Spleen (tissue), 11 donors: ENCODE data around the gene CDH8. TPM values are rescaled to one million over a fixed set of nuclear protein-coding genes. Genes with fewer than 3 reads are reported as not detected.

Experiments used
- DNase-seq: peaks from one replicate; pipeline ENCODE4 v3.0.0-alpha.2; 2020
- H3K27ac ChIP-seq, 8 donors: fragments of 200-600 bp; sonication (generic) in 7 of 8; 1 replicate in 4 of 8; 2 replicates in 4 of 8; pipeline versions ENCODE4 v1.5.0 to v1.8.0; 2016 to 2021; ENCODE audit warnings: inconsistent platforms in 4 of 8, mild to moderate bottlenecking in 4 of 8, moderate library complexity in 1 of 8
- H3K27me3 ChIP-seq, 7 donors: fragments of 200-600 bp; sonication (generic) in 6 of 7; replicated peaks in 1 of 7; 1 replicate in 4 of 7; 2 replicates in 3 of 7; pipeline versions ENCODE4 v1.5.0 to v1.8.0; 2016 to 2021; ENCODE audit warnings: inconsistent platforms in 3 of 7, mild to moderate bottlenecking in 1 of 7
- H3K36me3 ChIP-seq, 6 donors: fragments of 200-600 bp; sonication (generic) in 5 of 6; 1 replicate in 4 of 6; 2 replicates in 2 of 6; pipeline versions ENCODE4 v1.5.0 to v1.8.0; 2016 to 2021; ENCODE audit warnings: inconsistent platforms in 2 of 6
- H3K4me1 ChIP-seq, 6 donors: fragments of 200-600 bp; sonication (generic) in 5 of 6; 1 replicate in 3 of 6; 2 replicates in 3 of 6; pipeline versions ENCODE4 v1.5.0 to v1.8.0; 2016 to 2021; ENCODE audit warnings: inconsistent platforms in 3 of 6
- H3K4me3 ChIP-seq, 8 donors: fragments of 200-600 bp; sonication (generic) in 7 of 8; 1 replicate in 4 of 8; 2 replicates in 4 of 8; pipeline versions ENCODE4 v1.5.0 to v1.8.0; 2016 to 2021; ENCODE audit warnings: inconsistent platforms in 4 of 8, mild to moderate bottlenecking in 4 of 8, moderate library complexity in 2 of 8
- H3K9me3 ChIP-seq, 8 donors: fragments of 200-600 bp; sonication (generic) in 7 of 8; 1 replicate in 4 of 8; 2 replicates in 4 of 8; pipeline versions ENCODE4 v1.5.0 to v1.8.0; 2016 to 2021; ENCODE audit warnings: inconsistent platforms in 4 of 8
- POLR2A ChIP-seq, 3 donors: fragments of 450-650 bp; IDR thresholded peaks; one replicate each; pipeline ENCODE4 v1.5.1; 2017; ENCODE audit warnings: antibody characterized with exemption in 3 of 3, mild to moderate bottlenecking in 1 of 3
- POLR2AphosphoS5 ChIP-seq, 3 donors: sonication (generic); formaldehyde crosslinking; IDR thresholded peaks; one replicate each; pipeline ENCODE4 v1.5.1; 2017; ENCODE audit warnings: antibody characterized with exemption in 3 of 3
- WGBS, 5 donors: extraction: QIAGEN DNeasy Blood & Tissue Kit in 3 of 5; methylation state at CpG; one replicate each; pipeline versions ENCODE4 v1.1.5 to v1.1.7; 2013 to 2018; 5-methylcytosine and 5-hydroxymethylcytosine counted together
- intact Hi-C: fragments of 100-400 bp; cut with DNase I; formaldehyde crosslinking; loops from one replicate; pipeline ENCODE4 v1.15.0; 2023; ENCODE audit warnings: low total_unique reads
- polyA plus RNA-seq, 3 donors: library from polyadenylated mRNA; stranded (reverse); fragments of 200-250 nt; gene quantifications; one replicate each; pipeline ENCODE4 v1.2.1, GENCODE V29; 2013
- total RNA-seq, 7 donors: library from RNA; depleted of rRNA in 3 of 7; stranded (reverse); fragments of >200 nt in 3 of 7; fragmentation: NEBNext Ultra II Directional in 4 of 7; extraction: Animal tissue kit (Norgen Biotek cat#: 25700) in 4 of 7; gene quantifications; one replicate each; pipeline versions ENCODE4 v1.1.0 to v1.2.1, GENCODE V29; 2016 to 2021
- TF ChIP-seq, protein P1 (sequence below), 11 experiments: fragments of 200-600 bp in 7 of 11; fragments of 450-650 bp in 4 of 11; sonication (generic) in 4 of 11; IDR thresholded peaks in 8 of 11; conservative IDR thresholded peaks in 3 of 11; 1 replicate in 7 of 11; 2 replicates in 4 of 11; pipeline versions ENCODE4 v1.4.0 to v1.8.0; 2016 to 2021; ENCODE audit warnings: antibody characterized with exemption in 11 of 11, inconsistent platforms in 4 of 11, mild to moderate bottlenecking in 1 of 11
- donor health status: healthy with polysubstance abuse.
- donor health status: DM: no; HTN: no; CAD: no; lungs with moderate emphysema.
- donor health status: DM: no; HTN: no; CAD: no.
- donor health status: Bipolar disorder and iron deficiency.
- donor health status: healthy.
- donor health status: DM: no; HTN: no; CAD: no.
- donor health status: DM: yes; HTN: yes; CAD: no.

CDH8 gene
- total and polyA plus RNA-seq, 10 donors: under 0.01 to 1.4 (median under 0.01) TPM; not detected in 7

DNA sequence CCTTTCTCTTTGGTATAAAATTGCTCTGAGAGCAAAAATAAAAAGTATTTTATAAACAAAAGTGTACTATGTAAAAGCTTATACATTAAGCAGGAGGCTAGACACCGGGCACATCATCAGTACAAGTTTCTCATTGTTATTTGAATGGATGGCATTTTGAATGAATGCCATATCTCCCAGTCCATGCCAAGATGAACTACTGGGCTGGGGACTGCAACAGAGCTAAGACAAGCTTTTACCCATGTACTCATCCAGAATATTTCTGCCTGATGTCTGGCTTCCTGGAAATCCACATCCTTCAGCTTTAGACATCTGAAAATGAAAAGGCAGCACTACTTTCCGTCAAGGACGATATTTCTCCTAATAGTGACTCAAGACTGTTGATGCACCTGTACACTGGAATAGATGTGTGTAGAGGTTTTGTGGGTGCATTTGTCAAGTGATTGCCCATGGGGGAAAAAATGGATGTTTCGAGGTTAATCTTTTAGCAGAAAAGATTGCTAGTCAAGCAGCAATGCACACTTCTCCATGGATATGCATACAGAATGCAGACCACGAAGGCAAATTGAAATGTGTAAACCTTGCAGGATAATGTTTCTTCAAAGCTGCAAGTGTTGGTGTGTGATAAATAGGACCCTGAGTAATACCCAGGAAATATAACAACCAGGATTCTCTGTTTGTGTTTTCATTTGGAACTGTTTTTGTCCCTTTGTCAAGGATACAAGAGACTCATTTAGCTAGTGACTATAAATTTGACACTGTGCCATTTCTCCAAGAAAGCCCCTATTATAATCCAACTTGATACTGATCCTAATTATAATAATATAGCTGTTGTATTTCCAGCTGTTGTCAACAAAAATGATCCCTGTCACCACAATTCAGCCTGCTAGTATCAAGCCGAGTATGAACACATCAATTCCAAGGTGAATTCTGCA lies 173.8 kb downstream of the CDH8 start:
- peaks cover 0 to 19% (median 2%) of the 10 kb centered on the region in 8 donors for H3K9me3 ChIP-seq
- no peak for DNase-seq
- H3K36me3 ChIP-seq: no peaks in the 10 kb centered on the region
- 81 to 87% (median 84%) methylated on average over 6 of the region's 6 CpGs for WGBS, 5 donors
- intact Hi-C loops: no loop called here
- H3K4me1 ChIP-seq: no peaks in the 10 kb centered on the region
- H3K4me3 ChIP-seq: no peak overlapping the region
- TF ChIP-seq POLR2A (IDR thresholded peaks at IDR 0.05) (no peak), POLR2AphosphoS5 (IDR thresholded peaks at IDR 0.05) (no peak)
- TF ChIP-seq, protein P1, sequence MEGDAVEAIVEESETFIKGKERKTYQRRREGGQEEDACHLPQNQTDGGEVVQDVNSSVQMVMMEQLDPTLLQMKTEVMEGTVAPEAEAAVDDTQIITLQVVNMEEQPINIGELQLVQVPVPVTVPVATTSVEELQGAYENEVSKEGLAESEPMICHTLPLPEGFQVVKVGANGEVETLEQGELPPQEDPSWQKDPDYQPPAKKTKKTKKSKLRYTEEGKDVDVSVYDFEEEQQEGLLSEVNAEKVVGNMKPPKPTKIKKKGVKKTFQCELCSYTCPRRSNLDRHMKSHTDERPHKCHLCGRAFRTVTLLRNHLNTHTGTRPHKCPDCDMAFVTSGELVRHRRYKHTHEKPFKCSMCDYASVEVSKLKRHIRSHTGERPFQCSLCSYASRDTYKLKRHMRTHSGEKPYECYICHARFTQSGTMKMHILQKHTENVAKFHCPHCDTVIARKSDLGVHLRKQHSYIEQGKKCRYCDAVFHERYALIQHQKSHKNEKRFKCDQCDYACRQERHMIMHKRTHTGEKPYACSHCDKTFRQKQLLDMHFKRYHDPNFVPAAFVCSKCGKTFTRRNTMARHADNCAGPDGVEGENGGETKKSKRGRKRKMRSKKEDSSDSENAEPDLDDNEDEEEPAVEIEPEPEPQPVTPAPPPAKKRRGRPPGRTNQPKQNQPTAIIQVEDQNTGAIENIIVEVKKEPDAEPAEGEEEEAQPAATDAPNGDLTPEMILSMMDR (IDR thresholded peaks at IDR 0.05 in 8 of 11, conservative IDR thresholded peaks at IDR 0.05 in 3 of 11): no peak
- no peak overlapping the region for H3K27ac ChIP-seq
- H3K27me3 ChIP-seq: no peaks in the 10 kb centered on the region

DNA sequence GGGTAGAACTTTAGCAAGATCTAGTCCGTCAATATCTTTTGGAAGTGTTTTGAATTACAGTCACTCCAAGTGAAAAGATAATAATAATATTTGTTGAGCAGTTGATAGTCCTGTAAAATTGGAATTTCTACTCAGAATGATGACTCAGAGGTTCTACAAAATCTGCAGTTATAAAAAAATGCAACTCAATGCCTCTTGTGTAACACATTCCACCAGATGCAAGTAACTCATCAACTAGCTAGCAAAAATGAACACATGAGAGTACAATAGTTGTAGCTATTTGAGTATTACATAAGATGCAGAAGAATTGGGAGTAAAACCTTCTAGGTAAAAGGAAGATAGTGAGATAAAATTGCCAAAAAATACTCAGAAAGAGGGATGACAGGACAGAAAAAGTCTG lies 177.2 kb downstream of the CDH8 start:
- Histone ChIP-seq H3K27me3 (no peaks in the 10 kb centered on the region), H3K4me1 (no peaks in the 10 kb centered on the region), H3K27ac (no peak overlapping the region), H3K4me3 (no peak overlapping the region), H3K36me3 (no peaks in the 10 kb centered on the region), H3K9me3 (peaks cover 0 to 6% (median 0%) of the 10 kb centered on the region in 8 donors)
- intact Hi-C loops: no loop called here
- no peak for DNase-seq
- TF ChIP-seq POLR2A (IDR thresholded peaks at IDR 0.05): no peak
- TF ChIP-seq, protein P1 (IDR thresholded peaks at IDR 0.05 in 8 of 11, conservative IDR thresholded peaks at IDR 0.05 in 3 of 11): no peak
- no peak for TF ChIP-seq POLR2AphosphoS5 (IDR thresholded peaks at IDR 0.05)
- 89 to 96% (median 95%) methylated on average over 1 of the region's 1 CpG for WGBS, 5 donors

DNA sequence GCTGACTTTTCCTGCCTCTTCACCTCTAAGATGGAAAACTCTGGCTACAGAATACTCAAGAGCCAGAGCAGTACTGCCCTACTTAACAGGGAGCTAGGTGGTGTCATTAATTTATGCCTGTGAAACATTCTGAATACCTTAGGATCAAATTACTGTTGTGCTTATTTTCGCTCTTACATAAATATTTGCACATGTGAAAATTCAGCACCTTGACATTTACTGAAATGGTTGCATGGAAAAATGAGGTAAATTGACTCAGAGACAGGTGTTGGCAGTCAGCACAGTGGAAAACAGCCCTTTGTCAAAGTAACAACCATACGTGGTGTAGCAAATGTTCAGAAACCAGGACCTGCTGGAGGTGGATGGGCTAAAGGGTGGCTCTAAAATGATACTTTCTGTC lies 193.6 kb downstream of the CDH8 start:
- H3K27me3 ChIP-seq: no peaks in the 10 kb centered on the region
- 74 to 95% (median 77%) methylated on average over 2 of the region's 2 CpGs for WGBS, 5 donors
- no peak for TF ChIP-seq POLR2AphosphoS5 (IDR thresholded peaks at IDR 0.05)
- no peak for TF ChIP-seq POLR2A (IDR thresholded peaks at IDR 0.05)
- TF ChIP-seq, protein P1 (IDR thresholded peaks at IDR 0.05 in 8 of 11, conservative IDR thresholded peaks at IDR 0.05 in 3 of 11): no peak
- intact Hi-C loops: no loop called here
- no peak for DNase-seq
- H3K36me3 ChIP-seq: no peaks in the 10 kb centered on the region
- H3K27ac ChIP-seq: no peak overlapping the region
- no peaks in the 10 kb centered on the region for H3K4me1 ChIP-seq
- no peak overlapping the region for H3K4me3 ChIP-seq
- peaks cover 0 to 14% (median 0%) of the 10 kb centered on the region in 8 donors for H3K9me3 ChIP-seq

DNA sequence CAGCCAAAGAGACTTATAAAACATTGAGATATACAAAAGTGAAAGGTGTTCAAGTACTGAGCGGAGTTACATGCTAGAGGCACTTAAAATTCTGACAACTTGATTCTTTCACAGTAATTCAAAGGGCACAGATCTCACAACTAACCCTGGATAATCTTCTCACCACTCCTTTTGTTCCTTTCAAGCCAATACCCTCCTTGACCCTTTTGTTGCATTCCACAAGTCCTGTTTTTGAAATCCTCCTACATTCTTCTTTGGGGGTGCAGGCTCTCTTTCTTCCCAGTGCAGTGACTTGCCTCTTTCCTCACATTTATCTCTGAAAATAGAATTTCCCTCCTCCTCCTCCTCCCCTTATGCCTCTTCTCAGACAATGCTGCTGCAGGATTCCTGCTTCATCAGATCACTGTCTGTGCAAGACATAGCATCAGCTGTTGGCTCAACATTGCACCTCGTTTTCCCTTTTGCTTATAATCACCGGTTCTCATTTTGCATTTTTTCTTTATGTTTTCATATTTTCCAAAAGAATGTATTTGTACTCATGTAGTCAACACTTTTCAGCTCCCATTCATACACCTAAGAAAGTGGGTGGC lies 199.3 kb downstream of the CDH8 start:
- H3K4me1 ChIP-seq: no peaks in the 10 kb centered on the region
- H3K27ac ChIP-seq: no peak overlapping the region
- WGBS, 5 donors: 66 to 78% (median 70%) methylated on average over 3 of the region's 3 CpGs
- no peak for DNase-seq
- no peak overlapping the region for H3K4me3 ChIP-seq
- no peak for TF ChIP-seq POLR2A (IDR thresholded peaks at IDR 0.05)
- TF ChIP-seq, protein P1 (IDR thresholded peaks at IDR 0.05 in 8 of 11, conservative IDR thresholded peaks at IDR 0.05 in 3 of 11): no peak
- TF ChIP-seq POLR2AphosphoS5 (IDR thresholded peaks at IDR 0.05): no peak
- H3K27me3 ChIP-seq: no peaks in the 10 kb centered on the region
- H3K36me3 ChIP-seq: no peaks in the 10 kb centered on the region
- peaks cover 0 to 4% (median 0%) of the 10 kb centered on the region in 8 donors for H3K9me3 ChIP-seq
- intact Hi-C loops: no loop called here
